ENCODE data around the gene KLF7. TPM values are rescaled to one million over a fixed set of nuclear protein-coding genes. Genes with fewer than 3 reads are reported as not detected.

KLF7 gene
- total RNA-seq, 1 experiment from 2014 or later = 5.6 TPM

DNA sequence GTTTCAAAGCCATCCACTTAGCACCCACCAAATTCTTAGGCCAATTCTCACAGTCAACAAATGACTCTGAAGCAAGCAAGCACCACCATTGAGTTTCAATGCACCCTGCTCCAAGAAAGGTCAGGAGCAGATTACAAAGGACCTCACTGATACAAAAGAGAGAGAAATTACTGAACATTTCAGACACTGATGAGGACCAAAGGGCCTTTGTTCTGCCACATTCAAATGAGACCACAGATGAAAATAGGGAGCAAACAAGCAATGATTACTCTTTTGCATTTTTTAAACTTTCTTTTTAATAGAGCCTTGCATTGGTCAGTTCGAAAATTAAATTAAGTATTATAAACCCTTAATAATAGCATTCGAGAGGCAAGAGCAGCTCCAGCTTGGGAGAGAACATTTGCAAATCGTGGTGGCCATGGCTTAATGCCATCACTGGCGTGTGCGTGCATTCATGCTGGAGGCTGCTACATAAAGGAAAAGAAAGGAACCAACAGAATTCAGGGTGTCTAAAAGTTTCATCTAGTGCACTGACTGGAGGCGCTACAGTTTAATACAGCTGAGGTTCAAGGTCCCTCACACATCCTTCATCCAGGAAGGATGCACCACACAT, 87.5 kb downstream of the KLF7 start:
- intact Hi-C loops (cut with micrococcal nuclease) = loop anchor here (10.0 kb wide), 1 partner anchor 397 kb away; no protein-coding TSS in a partner anchor
- no peaks in the 10 kb centered on the region for H3K79me2 ChIP-seq (ENCODE audit: low read length)

DNA sequence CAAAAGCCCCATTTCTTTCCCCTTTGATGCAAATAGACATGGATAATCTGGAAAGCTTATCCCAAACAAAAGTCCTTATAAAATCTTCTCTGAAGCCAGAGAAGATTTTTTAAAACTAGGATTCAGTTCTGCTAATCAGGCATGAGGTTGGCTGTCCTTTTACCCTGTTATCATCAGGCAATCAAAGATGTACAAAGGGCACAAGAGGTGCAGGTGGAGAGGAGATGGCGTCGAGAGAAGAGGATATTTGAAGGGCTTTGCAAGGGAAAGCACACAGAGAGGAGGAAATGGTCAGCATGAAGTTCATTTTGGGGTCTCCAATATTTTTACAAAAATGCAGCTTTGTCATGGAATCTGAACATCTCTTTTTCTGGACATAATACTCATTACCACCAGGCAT, 88.5 kb downstream of the KLF7 start:
- ATAC-seq = no peak
- no TSS peak for BruUV-seq (replicated peaks)
- Histone ChIP-seq H2AFZ (ENCODE audit: low read length) (no peak overlapping the region), H3F3A (ENCODE audit: low read length, unreplicated experiment) (no peaks in the 10 kb centered on the region), H3K79me2 (ENCODE audit: low read length) (no peaks in the 10 kb centered on the region), H3K27ac (ENCODE audit: low read length) (no peak overlapping the region), H3K4me1 (ENCODE audit: insufficient read depth, low read length) (peaks cover 2% of the 10 kb centered on the region), H4K20me1 (ENCODE audit: low read length) (no peaks in the 10 kb centered on the region), H3K4me2 (ENCODE audit: low read length) (no peak overlapping the region), H3K27me3 (ENCODE audit: low read length) (no peaks in the 10 kb centered on the region), H3K9ac (ENCODE audit: low read length) (no peak overlapping the region), H3K4me3 (ENCODE audit: low read length) (no peak overlapping the region), H3K9me2 (replicated peaks; ENCODE audit: low read length) (no peaks in the 10 kb centered on the region), H3K36me3 (ENCODE audit: low read depth, low read length) (no peaks in the 10 kb centered on the region), H3K9me3 (ENCODE audit: low read length) (no peaks in the 10 kb centered on the region)
- CTCF ChIA-PET = no interaction called here
- TF ChIP-seq EZH2 (IDR thresholded peaks at IDR 0.05; ENCODE audit: low read length, unreplicated experiment) (no peak), EZH2phosphoT487 (IDR thresholded peaks at IDR 0.05; ENCODE audit: borderline replicate concordance, low read length) (no peak)
- TF ChIP-seq, protein P1, sequence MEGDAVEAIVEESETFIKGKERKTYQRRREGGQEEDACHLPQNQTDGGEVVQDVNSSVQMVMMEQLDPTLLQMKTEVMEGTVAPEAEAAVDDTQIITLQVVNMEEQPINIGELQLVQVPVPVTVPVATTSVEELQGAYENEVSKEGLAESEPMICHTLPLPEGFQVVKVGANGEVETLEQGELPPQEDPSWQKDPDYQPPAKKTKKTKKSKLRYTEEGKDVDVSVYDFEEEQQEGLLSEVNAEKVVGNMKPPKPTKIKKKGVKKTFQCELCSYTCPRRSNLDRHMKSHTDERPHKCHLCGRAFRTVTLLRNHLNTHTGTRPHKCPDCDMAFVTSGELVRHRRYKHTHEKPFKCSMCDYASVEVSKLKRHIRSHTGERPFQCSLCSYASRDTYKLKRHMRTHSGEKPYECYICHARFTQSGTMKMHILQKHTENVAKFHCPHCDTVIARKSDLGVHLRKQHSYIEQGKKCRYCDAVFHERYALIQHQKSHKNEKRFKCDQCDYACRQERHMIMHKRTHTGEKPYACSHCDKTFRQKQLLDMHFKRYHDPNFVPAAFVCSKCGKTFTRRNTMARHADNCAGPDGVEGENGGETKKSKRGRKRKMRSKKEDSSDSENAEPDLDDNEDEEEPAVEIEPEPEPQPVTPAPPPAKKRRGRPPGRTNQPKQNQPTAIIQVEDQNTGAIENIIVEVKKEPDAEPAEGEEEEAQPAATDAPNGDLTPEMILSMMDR (conservative IDR thresholded peaks at IDR 0.05; ENCODE audit: low read depth, low read length) = no peak
- POLR2A ChIA-PET (ENCODE audit: unreplicated experiment) = no interaction called here
- DNase-seq = no peak
- intact Hi-C loops (cut with micrococcal nuclease) = loop anchor here (10.0 kb wide), 1 partner anchor 398 kb away; no protein-coding TSS in a partner anchor

More for the DNA sequence above, 87.5 kb downstream of the KLF7 start:
- Histone ChIP-seq H3K4me1 (ENCODE audit: insufficient read depth, low read length) (peaks cover 13% of the 10 kb centered on the region), H3K9me3 (ENCODE audit: low read length) (no peaks in the 10 kb centered on the region), H3K4me3 (ENCODE audit: low read length) (no peak overlapping the region), H3K9ac (ENCODE audit: low read length) (no peak overlapping the region), H3K36me3 (ENCODE audit: low read depth, low read length) (no peaks in the 10 kb centered on the region), H3K27ac (ENCODE audit: low read length) (no peak overlapping the region), H3K9me2 (replicated peaks; ENCODE audit: low read length) (no peaks in the 10 kb centered on the region), H2AFZ (ENCODE audit: low read length) (no peak overlapping the region), H3K27me3 (ENCODE audit: low read length) (no peaks in the 10 kb centered on the region), H4K20me1 (ENCODE audit: low read length) (no peaks in the 10 kb centered on the region), H3K4me2 (ENCODE audit: low read length) (no peak overlapping the region), H3F3A (ENCODE audit: low read length, unreplicated experiment) (no peaks in the 10 kb centered on the region)
- BruUV-seq (replicated peaks) = no TSS peak
- POLR2A ChIA-PET (ENCODE audit: unreplicated experiment) = no interaction called here
- DNase-seq = no peak
- TF ChIP-seq, protein P1 (conservative IDR thresholded peaks at IDR 0.05; ENCODE audit: low read depth, low read length) = no peak
- TF ChIP-seq EZH2phosphoT487 (IDR thresholded peaks at IDR 0.05; ENCODE audit: borderline replicate concordance, low read length) = no peak
- no peak for TF ChIP-seq EZH2 (IDR thresholded peaks at IDR 0.05; ENCODE audit: low read length, unreplicated experiment)
- ATAC-seq = no peak
- CTCF ChIA-PET = no interaction called here

DNA sequence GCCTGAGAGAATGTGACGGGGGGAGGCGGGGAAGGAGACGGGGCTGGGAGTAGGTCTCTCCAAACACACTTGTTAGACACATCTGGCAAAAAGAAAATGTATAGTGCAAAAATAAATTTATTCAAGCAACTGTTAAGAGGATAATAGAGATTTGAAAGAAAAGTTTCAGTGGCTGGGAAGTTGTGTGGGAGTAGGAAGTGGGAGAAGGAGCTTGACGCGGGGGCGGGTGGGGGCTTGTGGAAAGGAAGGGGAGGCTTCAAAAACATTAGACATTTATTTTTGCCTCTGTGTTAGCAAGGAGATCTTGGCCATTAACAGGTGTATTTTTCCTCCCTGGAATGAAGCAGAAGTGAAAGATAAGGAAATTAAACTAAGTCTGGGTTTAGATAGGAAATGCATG, 90.3 kb downstream of the KLF7 start:
- ATAC-seq = no peak
- Histone ChIP-seq H3K4me3 (ENCODE audit: low read length) (no peak overlapping the region), H3K27ac (ENCODE audit: low read length) (no peak overlapping the region), H3K9me3 (ENCODE audit: low read length) (no peaks in the 10 kb centered on the region), H3K4me1 (ENCODE audit: insufficient read depth, low read length) (no peaks in the 10 kb centered on the region), H4K20me1 (ENCODE audit: low read length) (no peaks in the 10 kb centered on the region), H3K4me2 (ENCODE audit: low read length) (no peak overlapping the region), H3K9me2 (replicated peaks; ENCODE audit: low read length) (no peaks in the 10 kb centered on the region), H3K9ac (ENCODE audit: low read length) (no peak overlapping the region), H2AFZ (ENCODE audit: low read length) (no peak overlapping the region), H3K27me3 (ENCODE audit: low read length) (no peaks in the 10 kb centered on the region), H3F3A (ENCODE audit: low read length, unreplicated experiment) (no peaks in the 10 kb centered on the region), H3K36me3 (ENCODE audit: low read depth, low read length) (no peaks in the 10 kb centered on the region), H3K79me2 (ENCODE audit: low read length) (no peaks in the 10 kb centered on the region)
- ChIA-PET POLR2A (ENCODE audit: unreplicated experiment) (no interaction called here), CTCF (no interaction called here)
- no TSS peak for BruUV-seq (replicated peaks)
- intact Hi-C loops (cut with micrococcal nuclease) = loop anchor here (10.0 kb wide), 1 partner anchor 399 kb away; no protein-coding TSS in a partner anchor
- no peak for DNase-seq
- TF ChIP-seq, protein P1 (conservative IDR thresholded peaks at IDR 0.05; ENCODE audit: low read depth, low read length) = no peak
- TF ChIP-seq EZH2phosphoT487 (IDR thresholded peaks at IDR 0.05; ENCODE audit: borderline replicate concordance, low read length) = no peak
- TF ChIP-seq EZH2 (IDR thresholded peaks at IDR 0.05; ENCODE audit: low read length, unreplicated experiment) = no peak

All from PC-3 (cell line).